OCI-LY7 (cell line): Measurements from ENCODE around the gene KLK15.

Experiments used
- EZH2phosphoT487 ChIP-seq: fragments of 200-600 bp; sonication (generic); IDR thresholded peaks from 2 replicates; pipeline ENCODE4 v1.6.1; 2018; ENCODE audit warnings: low read depth, borderline replicate concordance, mild to moderate bottlenecking, mixed run types, antibody characterized with exemption, low read length, moderate library complexity, mixed read lengths
- TF ChIP-seq, protein P1 (sequence below): fragments of 200-600 bp; sonication (generic); conservative IDR thresholded peaks from 2 replicates; pipeline ENCODE4 v1.5.1; 2014; ENCODE audit warnings: mild to moderate bottlenecking, antibody characterized with exemption, low read length, moderate library complexity, mixed read lengths

DNA sequence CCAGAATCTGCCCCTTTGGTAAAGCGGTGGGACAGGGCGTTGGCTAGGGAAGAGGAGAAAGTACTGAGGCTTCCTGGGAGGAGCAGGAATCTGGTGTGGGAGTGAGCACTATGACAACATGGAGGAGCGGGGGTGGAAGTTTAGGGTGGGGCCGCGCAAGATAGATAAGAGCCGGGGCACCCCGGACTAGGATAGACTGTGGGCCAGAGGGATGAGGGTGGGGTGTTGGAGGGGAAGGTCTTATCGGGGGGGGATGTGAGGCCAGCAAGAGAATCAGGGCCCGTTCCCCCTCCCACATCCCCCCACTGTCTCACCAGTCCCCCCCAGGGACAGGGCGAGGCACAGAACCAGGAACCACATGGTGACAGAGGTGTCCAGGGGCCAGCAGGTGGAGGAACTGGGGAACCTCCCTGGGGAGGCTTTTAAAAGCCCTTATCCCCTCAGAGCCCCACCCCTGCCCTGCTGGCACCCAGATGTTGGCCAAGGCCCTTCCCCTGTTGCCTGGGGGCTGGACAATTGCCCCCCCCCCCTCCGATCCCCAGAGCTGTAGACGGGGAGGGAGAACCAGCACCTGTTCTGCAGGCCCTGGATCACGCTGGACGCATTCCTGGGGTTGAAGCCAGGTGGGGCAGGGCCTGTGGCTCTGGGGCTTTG lies 9.9 kb downstream of the KLK15 start, which contains the start of gene KLK1:
- TF ChIP-seq, protein P1, sequence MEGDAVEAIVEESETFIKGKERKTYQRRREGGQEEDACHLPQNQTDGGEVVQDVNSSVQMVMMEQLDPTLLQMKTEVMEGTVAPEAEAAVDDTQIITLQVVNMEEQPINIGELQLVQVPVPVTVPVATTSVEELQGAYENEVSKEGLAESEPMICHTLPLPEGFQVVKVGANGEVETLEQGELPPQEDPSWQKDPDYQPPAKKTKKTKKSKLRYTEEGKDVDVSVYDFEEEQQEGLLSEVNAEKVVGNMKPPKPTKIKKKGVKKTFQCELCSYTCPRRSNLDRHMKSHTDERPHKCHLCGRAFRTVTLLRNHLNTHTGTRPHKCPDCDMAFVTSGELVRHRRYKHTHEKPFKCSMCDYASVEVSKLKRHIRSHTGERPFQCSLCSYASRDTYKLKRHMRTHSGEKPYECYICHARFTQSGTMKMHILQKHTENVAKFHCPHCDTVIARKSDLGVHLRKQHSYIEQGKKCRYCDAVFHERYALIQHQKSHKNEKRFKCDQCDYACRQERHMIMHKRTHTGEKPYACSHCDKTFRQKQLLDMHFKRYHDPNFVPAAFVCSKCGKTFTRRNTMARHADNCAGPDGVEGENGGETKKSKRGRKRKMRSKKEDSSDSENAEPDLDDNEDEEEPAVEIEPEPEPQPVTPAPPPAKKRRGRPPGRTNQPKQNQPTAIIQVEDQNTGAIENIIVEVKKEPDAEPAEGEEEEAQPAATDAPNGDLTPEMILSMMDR = no peak
- no peak for TF ChIP-seq EZH2phosphoT487
